HG02642 (cell line): Measurements from ENCODE around the gene POLG.

ENCODE experiments used
- ATAC-seq: cut with Tn5 transposase; IDR thresholded peaks from one replicate; pipeline ENCODE4 v1.9.1; 2021; ENCODE audit warnings: mild to moderate bottlenecking; ENCODE audit not compliant: unreplicated experiment, poor library complexity

POLG gene

GRCh38 chr15:89329329-89330084 lies 5.1 kb downstream of the POLG start:
- ATAC-seq = no peak

DNA sequence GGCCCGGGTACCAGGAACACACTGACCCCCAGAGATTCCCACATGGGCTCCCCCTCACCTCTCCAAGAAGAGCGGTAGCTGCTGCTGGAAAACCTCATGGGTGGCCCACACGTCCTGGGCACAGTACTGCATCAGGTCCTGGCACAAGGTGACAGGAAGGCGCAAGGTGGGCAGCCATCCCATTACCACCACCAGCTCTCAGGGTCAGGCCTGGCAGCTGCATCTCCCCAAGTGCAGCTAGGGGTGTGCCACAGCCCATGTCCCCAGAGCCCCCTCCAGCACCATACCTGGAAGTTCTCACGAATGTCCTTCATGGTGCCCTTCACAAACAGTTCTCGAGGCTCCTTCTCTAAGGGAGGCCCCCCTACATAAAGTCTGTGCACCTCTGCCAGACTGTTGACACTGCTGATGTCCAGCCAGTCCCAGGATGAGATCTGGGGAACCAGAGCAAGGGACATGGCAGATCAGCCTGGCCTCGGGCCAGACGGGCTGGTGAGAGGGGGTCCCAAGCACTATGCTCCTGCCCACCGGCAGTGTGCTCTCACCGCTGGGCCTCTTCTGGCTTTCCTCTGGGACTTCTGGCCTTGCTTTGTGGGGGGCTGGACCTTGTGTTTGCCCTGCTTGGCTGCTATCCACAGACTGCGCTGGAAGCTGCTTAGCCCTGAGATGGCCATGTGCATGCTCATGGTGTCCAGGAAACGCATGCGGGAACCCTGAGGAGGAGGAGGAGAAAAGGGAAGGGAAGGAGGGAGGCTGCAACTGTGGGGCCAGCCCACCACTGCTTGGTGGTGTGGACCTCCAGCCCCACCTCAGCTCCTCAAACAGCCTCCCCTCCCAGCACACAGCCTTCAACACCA lies 6.0 kb downstream of the POLG start:
- ATAC-seq = no peak

DNA sequence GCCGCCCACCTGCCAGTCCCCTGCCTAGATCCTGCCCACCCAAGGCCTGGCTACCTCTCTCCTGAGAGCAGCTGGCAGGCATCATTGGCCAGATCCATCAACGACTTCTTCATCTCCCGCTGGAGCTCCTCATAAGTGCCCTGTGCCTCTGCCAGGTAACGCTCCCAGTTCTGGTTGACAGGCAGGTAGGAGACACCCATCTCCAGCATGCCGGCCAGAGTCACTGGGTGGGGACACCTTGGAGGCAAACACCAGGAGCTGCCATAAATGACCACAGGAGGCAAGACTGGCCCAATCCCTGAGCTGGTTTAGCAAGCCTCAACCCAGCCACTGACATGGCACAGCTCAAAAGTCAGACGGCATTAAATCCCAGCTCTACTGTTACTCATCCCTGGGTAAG lies 7.5 kb downstream of the POLG start:
- ATAC-seq = no peak

DNA sequence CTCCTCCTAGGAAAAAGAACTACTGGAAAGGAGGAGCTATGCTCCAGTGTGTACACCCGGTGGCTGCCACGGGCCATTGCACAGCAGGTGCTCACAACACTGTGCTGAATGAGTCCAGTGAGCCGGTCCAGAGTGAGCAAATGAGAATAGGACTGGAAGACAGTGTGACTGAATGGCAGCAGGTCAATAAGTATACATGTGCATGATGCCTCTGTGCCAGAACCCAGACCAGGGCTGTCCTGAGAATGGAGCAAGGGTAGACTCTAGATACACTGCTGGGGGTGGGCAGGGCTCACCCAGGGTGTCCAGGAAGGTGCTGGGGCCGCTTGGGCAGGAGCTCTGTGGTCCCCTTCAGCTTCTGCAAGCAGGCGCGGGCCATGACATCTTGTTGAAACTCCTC lies 8.3 kb downstream of the POLG start:
- no peak for ATAC-seq

DNA sequence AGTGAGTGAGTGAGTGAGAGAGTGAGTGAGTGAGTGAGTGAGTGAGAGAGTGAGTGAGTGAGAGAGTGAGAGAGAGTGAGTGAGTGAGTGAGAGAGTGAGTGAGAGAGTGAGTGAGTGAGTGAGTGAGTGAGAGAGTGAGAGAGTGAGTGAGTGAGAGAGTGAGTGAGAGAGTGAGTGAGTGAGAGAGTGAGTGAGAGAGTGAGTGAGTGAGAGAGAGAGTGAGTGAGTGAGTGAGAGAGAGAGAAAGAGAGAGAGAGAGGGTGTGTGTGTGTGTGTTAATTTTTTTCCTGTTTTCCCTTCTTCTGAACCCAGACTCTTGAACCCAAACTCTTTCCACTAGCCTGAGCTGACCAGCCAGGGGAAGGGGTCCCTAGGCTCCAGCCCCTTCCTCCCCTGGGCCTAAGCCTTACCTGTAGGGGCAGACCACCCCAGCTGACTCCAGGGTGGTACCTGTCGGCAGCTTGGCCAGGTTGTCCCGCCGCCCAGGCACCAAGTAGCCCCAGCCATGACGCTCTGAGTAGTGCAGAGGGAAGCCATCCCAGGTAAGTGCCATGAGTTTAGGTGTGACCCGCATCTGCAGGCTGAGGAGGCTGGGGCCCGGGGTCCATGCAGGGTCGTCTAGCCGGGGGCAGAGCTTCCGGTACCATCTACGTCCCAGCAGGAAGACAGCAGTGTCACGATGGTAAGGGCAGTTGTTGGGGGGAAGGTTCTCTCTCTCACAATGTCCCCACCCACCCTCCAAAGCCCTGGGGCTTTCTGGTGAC lies 9.4 kb downstream of the POLG start:
- no peak for ATAC-seq

DNA sequence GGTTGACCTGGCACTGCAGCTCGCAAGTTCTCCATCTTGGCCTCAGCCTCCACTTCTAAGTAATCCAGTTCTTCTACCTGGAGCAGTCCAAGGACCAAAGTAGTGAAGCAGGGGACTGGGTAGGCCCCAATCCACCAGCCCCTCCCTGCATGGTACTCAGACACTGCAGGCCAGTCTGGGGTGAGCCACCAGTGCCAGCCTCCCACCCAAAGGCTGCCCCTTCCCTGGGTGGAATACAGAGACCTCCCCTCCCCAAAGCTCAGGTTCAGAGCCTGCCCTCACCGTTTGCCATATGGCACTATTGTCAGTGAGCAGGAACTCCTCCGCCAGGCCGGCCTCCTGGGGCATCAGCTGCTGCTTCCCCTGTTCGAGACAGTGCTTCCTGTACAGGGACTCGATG lies 10.8 kb downstream of the POLG start:
- ATAC-seq = no peak

- ATAC-seq = no peak
Measured at GRCh38 chr15:89322822-89323221, 11.8 kb downstream of the POLG start.

GRCh38 chr15:89321521-89322410 lies 12.9 kb downstream of the POLG start:
- no peak for ATAC-seq

DNA sequence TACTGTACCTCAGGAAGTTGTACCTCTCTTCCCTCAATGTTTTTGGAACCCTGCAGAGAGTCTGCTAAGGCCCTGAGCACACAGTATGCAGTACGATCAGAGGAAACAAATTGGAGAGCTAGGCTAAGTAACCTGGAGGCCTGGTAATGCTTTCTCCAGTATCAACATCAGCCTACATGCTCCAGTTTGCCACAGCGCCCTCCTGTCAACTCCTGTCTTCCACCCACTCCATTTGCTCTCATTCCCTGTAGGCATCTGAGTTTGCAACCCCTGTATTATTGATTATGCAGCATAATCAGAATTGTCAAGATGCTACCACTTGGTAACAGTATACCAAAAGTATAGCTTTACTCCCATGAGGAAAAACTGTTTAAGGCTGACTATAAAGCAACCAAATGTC lies 14.4 kb downstream of the POLG start:
- ATAC-seq = no peak

GRCh38 chr15:89319678-89320077 lies 14.9 kb downstream of the POLG start:
- ATAC-seq = no peak

GRCh38 chr15:89317186-89317720 lies 17.4 kb downstream of the POLG start:
- ATAC-seq = no peak

DNA sequence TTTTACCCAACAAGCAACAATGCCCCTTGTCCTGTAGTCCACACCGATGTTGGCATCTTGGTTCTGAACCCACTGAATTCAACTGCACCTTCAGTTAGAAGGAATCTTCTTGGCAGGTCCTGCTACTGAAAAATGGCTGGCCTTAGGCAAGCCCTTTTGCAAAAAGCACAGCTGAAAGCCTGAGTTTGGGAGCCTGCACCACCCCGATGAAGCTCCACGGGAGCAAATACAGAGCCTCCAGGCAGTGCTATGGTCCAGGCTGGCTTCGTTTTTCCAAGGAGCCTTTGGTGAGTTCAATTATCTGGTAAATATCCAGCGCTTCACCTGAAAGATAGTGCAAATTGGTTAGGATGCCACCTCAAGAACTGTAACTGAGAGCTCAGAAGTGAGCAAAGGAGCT lies 18.1 kb downstream of the POLG start:
- ATAC-seq = no peak

GRCh38 chr15:89315375-89315929 lies 19.2 kb downstream of the POLG start:
- no peak for ATAC-seq

DNA sequence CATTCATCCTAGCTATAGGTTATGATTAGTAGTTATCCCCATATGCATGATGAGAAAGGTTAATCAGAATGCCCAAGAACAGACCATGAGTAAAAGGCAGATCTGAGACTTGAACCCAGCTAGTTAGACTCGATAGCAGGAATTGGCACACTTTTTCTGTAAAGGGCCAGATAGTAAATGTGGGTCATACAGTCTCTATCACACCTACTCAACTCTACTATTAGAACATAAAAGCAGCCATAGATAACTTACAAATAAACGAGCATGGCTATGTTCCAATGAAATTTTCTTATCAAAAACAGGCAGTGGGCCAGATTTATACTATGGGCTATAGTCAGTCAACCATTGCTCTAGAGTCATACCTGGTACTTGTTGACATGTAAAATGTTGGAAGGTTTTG lies 24.6 kb downstream of the POLG start:
- ATAC-seq = no peak

GRCh38 chr15:89308236-89308635 lies 26.4 kb downstream of the POLG start:
- no peak for ATAC-seq

DNA sequence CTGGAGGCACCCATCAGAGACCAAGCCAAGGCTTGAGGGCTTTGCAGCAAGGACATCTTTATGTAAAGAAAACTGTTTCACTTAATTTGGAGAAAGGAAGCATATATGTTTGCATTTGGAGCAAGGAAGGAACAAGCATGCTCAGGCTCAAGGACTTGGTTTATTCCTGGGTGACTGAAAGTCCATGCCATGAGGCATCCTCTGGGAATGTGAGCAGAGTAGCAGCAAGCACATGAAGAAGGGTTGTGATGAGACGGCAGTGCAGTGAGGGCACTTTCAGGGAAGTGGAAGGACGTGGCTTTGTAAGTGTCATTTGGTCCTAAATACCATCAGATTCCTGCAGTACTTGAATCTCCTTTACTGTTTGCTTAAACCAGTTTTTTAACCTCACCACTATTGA lies 26.8 kb downstream of the POLG start:
- ATAC-seq = no peak

GRCh38 chr15:89307046-89307587 lies 27.5 kb downstream of the POLG start:
- ATAC-seq = no peak

DNA sequence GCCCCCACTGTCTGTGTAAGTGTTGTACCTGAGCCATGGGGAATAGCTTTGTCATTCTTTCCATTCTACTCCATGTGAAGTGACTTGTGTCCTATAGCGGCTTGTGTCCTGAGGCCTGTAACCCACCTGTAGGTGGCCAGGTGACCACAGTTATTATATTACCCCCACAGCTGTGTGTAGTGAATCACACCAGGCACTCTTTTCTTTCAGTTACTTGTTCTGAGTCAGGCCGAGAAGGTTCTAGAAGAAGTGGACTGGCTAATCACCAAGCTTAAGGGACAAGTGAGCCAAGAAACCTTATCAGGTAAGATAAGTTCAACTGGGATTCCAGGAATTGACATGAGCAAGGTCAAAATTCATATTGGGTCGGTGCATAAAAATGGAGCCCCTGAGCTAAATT lies 29.2 kb downstream of the POLG start:
- ATAC-seq = no peak

- no peak for ATAC-seq
Measured at GRCh38 chr15:89303986-89304385, 30.6 kb downstream of the POLG start.
